NCI-H446 treated with DMSO at 0.1 percent for 48 hours (cell line): ENCODE results near the gene FRAT2.
A peak's percentile ranks its signal among the peaks of the same experiment; 100 is the strongest.

ENCODE experiments used
- DNase-seq: peaks from one replicate; lab custom pipeline; 2025; lab: John Stamatoyannopoulos, UW

Gene FRAT2, protein sequence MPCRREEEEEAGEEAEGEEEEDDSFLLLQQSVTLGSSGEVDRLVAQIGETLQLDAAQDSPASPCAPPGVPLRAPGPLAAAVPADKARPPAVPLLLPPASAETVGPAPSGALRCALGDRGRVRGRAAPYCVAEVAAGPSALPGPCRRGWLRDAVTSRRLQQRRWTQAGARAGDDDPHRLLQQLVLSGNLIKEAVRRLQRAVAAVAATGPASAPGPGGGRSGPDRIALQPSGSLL

DNA sequence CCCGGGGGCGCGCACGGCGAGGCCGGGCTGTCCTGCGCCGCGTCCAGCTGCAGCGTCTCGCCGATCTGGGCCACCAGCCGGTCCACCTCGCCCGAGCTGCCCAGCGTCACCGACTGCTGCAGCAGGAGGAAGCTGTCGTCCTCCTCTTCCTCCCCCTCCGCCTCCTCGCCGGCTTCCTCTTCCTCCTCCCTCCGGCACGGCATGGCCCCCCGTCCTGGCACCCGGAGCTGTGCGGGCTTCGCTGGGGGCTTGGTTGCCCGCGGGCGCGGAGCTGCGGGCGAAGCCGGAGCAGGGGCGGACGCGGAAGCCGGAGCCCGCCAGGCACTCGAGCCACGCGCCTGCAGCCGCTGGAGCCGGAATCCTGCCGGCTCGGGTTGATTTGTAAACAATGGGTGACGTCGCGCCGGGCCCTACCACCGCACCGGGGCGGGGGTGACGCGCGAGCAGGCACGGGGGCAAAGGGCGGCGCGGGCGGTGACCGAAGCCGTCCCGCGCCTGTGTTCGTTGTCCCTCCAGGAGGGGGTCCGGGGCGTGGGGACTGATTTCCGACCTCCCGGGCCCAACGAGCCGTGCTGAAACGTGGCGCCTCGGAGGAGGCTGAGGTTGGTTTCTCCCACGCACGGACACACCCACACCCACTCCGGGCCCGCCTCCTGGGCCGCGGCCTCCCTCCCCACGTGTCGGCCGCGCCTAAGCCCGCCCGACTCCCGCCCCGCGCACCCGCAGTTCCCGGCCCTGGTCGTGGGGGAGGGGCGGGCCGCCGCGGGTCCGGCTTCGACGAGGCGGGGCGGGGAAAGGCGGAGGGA lies at the start of gene FRAT2:
Gene FRAT2, minus strand, starts transcription at position 360 of the 806 bp plus-strand sequence. Its CDS starts 157 bp downstream, at position 203.
- peak; percentile 51 for DNase-seq

DNA sequence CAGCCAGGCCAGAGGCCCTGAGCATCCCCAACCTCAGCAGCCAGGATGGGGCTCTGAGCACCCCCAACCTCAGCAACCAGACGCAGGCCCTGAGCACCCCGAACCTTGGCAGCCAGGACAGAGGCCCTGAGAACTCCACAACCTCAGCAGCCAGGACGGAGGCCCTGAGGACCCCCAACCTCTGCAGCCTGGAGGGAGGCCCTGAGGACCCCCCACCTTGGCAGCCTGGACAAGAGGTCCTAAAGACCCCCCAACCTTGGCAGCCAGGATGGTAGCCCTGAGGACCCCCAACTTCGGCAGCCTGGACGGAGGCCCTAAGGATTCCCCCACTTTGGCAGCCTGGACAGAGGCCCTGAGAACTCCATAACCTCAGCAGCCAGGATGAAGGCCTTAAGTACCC lies 49.6 kb upstream of the FRAT2 start:
- DNase-seq = no peak

DNA sequence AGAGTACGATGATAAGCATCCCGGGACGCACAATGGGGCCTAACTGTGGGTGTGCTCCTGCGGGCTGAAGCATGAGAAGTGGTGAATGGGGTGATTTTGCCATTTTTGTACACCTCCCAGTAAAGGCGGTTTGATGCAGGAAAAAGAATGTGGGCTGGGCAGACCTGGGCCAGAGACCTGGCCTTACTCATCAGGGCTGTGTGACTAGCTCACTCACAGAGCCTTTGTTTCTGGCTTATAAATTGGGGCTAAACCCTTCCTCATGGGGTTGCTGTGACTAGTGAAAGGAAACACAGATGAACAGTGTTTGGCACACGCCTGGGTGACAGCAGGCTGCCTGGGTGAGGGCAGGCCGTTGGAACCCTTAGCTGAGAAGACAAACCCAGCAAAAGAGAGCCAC lies 48.6 kb upstream of the FRAT2 start:
- no peak for DNase-seq

DNA sequence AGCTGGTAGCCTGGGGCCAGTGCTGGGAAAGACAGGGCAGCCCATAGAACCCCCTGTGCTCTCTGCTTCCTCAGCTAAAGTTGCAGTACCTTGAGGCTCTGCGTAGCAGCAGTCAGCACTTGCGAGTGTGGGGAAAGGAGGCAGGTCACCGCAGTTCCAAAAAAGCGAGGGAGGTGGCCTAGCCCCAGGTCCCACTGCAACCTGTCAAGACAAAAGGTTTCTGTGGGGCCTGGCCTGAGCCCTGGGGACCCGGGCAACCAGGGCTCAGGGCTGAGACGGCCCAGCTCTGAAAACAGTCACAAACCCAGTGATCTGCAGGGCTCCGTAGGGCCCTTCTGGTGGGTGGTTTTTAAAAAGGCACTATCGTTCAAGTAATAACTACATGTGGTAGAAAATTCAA lies 47.1 kb upstream of the FRAT2 start:
- no peak for DNase-seq

DNA sequence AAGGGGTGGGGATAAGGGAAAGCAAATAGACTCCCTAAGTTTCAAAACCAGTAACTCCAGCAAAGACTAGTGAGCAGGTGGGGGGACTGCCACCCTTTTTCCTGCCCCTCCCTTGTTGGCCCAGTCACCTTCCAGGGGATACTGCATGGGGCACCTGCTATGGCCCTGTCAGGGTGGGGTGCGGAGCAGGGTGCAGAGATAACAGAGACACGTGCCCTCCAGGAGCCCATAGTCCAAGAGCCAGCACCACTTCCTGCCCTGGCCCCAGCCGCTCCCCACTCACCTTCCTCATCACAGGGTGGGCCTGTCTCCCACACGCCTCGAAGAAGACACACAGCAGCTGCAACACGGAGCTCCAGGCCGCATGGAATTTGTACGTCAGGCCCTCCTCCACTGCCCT lies 46.0 kb upstream of the FRAT2 start:
- no peak for DNase-seq

DNA sequence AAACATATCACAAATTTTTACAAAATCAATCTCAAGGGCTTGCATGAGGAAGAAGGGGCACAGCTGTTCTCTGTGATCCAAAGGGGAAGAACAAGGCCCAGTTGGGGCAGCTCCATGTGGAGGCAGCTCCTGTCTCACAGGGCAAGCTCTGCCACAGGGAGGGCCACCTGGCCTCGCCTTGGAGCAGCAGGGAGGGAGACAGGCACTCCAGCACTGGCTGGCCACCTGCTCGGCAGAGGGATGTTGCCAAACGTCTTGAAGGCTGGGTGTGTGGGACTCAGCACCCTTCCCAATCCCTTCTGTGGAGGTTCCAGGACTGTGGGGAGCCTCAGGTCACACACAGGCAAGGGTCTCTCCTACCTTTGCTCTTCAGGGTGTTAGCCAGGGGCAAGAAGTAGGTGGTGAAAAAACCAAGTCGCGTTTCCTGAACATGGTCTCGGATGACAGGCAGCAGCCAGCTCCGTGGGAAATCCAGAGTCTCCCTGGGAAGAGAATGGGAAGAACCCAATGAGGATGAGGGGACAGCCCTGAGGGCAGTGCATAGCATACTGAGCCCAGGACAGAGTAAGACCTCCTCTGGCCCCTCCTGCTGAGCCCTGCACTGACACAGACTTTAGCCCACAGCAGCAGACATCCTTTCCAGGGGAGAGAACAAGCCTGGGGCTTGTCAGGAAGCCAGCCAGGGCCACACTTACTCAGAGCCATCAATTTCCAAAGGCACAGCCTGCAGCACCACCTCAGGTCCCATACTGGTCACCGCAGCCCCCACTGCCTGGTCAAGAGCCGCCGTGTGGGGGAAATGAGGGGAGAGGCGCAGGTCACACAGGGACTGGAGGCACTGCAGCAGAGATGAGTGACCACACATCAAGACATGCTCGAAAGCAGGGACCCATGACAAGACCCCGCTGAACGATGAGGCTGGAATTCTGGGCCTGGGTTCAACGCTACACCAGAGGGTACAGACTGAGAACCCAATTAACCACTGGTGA lies 44.7 kb upstream of the FRAT2 start:
- DNase-seq = no peak

DNA sequence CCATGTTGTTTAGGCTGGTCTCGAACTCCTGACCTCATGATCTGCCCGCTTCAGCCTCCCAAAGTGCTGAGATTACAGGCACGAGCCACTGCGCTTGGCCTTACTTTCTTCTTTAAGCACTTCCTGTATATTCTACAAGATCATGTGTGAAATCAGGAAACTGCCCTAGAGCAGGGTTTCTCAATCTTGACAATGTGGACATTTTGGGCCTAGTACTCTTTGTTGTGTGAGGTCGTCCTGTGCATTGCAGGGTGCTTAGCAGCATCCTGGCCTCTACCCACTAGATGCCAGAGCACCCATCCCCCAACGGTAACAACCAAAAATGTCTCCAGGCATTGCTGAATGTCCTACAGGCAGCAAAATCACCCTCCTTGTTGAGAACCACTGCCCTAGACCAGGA lies 41.9 kb upstream of the FRAT2 start:
- DNase-seq = no peak

DNA sequence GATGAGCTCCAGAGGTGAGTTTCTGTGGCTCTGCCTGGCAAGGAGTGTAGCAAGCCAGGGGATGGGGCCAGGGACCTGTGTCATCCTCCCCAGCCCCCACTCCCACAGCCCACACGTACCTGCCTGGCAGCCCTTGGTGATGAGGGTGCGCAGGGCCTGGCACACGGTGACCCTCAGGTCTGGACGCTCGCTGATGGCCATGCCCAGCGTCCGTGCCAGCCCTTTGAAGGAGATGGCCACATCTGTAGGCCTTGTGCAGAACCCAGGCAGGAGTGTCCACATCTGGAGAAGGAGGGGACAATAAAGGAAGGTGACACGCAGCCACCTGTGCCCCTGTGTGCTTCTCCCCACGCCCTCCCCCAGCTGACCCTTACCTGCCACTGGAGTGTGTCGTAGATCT lies 38.9 kb upstream of the FRAT2 start:
- no peak for DNase-seq

DNA sequence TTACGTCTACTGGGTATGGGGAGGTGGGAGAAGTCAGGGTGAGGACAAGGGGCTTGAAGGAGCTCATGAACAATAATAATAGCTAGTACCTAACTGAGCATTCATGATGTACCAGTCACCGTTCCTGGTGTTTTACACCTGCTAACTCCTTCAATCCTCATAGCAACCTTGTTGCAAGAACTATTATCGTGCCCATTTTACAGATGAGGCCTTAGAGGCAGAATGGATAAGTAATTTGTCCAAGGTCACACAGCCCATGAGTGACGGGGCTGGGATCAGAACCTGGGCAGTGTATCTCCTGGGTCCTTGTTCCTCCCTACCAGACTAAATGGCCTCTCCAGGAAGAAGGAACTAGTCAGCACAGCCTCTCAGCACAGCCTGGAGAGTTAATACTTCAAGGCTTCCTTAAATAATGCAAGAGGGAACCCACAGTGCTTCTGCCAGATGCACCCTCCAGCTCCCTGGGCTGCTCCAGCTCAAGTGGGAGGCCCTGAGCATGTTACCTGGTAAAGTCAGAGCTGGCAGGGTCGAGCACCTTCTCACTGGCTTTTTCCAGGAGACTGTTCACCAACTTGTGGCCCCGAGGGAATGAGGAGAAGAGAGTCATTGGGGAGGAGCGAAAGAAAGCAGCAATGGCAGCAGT lies 37.8 kb upstream of the FRAT2 start:
- no peak for DNase-seq

DNA sequence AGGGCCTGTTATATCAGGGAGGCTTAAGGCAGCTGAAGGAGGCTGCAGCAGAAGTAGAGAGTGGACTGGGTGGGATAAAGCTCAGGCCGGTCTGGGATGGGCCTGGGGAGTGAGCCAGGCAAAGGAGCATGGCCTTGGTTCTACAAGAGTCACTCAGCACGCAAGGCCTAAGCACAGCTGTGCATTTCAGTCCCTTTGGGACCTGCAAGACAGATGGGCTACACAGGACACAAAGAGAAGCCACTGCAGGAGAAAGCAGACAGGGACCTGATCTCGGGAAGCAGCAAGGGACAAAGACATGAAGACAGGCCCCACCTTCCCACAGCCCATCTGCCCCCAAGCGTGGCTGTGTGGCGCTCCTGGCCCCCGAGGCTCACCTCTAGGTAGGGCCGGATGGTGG lies 37.2 kb upstream of the FRAT2 start:
- no peak for DNase-seq

DNA sequence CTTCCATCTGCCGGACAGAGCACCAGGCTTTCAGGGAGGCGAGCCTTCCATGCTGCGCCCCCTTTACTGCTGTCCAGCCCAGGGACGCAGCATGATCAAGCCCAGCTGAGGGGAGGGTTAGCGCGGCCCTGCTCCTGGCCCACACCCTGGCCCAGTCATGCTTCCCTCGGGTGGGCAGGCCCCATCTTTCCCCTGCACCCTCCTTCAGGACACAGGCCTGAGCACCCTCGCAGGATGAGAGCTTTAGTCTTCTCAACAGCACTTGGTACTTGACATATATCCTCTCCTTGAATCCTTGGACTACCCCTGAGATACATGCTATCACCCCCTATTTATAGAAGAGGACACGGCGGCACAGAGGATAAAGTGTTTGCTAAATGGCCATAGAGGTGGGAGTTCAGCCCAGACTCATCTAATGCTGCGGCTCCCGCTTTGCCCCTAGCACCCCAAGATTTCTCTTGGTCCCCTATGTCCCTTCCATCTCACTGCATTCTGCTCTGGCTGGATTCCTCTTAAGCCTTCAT lies 32.7 kb upstream of the FRAT2 start:
- DNase-seq = no peak

DNA sequence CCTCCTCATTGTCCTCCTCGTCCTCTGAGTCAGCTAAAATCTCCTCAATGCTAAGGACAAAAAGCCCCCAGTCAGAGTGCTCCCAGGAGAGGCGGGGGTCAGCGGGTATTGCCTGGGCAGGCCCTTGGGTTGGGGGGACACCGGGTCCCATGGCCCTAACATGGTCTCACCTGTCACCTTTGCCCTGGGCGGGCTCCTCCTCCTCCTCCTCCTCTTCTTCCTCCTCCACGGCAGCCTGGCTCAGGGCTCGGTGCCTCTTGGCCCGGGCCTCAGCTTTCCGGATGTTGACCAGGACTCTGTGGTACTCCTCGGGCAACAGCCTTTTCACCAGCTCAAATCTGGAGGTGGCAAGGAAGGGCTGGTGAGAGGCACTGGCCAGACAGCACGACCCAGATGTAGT lies 32.0 kb upstream of the FRAT2 start:
- no peak for DNase-seq

DNA sequence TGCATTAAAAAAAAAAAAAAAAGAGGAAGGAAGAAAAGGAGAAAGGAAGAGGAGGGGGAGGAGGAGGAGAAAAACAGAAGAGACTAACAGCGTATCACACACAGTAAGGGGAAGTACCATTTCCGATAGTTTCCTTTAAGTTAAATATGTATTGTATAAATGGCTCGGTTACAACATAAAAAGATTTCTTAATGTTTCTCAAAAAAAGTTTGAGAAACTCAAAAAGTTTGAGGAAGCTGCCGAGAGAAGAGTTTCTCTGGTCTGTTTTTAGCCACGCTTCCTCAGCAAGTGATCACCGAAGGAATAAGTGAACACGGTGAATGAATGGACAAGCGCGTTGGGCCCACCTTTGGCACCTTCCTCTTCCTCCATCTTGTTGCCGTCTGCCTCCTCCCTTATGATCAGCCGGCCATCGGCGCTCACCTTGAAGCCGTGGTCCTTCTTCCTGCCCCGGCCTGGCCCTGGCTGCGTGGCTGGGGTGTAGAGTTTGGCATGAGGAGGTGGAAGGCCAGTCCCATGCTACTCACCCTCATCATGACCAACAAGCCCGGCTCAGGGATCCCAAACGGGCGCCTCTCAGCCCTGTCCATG lies 31.3 kb upstream of the FRAT2 start:
- no peak for DNase-seq

DNA sequence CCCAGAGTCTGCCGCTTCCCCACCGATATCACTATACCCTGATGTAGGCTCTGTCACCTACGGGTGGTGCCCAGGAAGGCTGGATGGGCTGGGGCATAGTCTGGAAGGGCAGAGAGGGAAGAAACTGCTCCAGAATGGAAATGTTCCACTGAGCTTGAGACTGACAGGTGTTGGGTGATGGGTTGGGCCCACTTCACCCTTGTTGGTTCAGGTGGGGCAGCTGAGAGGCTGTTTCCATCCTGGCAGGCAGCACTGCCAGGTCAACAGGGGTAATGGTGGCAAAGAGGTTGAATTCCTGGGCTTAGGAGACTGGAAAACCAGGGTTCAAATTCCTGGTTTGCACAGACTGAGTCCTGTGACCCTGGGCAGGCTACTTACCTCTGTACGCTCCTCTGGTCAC lies 28.5 kb upstream of the FRAT2 start:
- DNase-seq = no peak

DNA sequence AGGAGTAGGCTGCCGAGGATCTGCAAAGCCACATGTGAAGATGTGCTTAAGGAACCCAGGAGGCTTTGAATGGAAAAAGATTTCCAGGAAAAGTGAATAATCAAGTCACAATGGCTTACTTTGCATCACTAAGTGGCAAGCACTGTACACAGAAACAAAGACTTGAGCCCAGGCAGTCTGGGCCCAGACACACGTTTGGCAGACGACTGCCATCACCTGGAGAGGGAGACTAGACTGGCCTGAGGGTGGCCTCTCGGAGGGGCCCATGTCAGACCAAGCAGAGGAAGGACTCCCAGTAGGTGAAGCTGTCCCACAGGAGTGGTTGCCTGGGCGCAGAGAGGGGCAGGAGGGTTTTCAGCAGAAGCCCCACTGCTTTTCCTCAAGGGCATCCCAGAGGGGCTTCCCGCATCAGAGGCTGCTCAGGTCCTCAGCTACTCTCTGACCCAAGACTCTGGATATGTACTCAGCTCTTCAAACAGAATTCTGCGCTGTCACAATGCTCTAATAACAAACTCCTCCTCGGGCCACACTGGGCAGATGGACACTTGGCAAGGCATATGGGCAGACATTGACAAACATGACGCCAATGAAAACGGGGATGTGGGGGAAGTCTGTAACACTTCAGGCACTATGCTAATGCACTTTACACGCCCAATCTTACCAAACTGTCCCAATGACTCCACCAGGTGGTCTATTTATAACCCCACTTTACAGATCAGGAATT lies 27.9 kb upstream of the FRAT2 start:
- no peak for DNase-seq

DNA sequence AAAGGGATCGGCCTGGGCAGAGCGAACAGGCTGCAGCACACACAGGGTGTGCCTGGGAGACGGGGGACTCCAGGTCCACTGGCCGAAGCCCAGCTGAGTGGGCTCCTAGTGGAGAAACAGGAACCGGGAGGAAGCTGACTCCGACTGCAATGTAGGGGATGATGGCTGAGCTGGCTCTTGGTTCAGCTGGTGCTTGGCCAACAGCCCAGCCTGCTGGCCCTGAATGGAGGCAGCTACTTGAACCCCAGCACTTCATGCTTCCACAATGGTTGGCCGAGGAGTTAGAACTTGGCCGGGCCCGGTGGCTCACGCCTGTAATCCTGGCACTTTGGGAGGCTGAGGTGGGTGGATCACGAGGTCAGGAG lies 27.0 kb upstream of the FRAT2 start:
- no peak for DNase-seq

DNA sequence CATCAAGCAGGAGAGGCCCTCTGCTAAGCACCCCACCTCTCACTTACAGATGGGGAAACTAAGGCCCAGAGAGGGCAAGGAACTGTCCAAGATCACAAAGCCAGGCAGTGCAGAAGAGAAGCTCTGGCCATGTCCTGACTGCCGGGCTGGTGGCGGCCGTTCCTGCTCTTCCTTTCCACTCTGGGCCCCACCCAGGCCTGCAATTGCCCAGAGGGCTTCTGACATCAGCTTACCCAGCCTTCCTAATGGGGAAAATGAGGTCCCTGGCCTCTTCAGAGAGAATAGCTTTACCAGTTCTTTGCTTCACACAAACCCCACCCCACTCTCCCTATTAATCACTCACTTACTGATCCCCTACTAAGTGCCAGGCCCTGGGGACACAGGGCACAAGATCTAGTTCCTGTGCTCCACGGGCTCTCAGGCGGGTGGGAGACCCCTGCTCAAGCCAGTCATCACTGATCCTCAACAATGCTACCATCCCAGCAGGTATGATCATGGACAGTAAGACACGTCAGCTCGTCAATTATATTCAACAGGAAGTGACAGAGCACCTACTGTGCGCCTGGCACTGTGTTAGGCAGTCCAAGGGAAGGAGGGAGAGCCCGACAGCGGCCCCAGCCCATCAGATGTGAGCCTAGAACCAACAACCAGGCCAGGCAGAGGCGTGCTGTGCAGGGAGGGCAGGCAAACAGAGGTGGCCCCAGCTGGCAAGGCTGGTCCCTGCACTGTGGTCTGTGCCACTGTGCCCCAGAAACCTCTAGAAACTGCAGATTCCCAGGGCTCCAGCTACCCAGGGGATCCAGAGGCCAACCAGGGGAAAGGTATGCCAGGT lies 26.4 kb upstream of the FRAT2 start:
- DNase-seq = no peak

DNA sequence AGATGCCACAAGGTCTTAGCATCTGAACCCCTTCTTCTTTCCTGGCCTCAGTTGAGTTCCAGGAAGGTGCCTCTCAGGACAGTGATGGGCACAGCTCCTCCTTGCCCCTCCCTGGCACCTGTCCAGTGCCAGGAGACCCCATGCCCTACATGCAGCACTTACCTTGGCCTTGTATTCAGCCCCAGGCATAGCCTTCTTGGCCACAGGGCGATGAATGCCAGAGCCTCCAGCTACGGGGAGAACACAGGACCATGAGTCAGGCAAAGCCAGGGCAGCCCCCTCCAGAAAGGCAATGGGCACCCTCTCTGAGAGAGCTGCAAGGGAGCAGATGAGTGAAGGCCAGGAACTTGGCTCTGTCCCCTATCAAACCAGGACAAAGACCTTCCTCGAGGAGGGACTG lies 24.3 kb upstream of the FRAT2 start:
- no peak for DNase-seq

DNA sequence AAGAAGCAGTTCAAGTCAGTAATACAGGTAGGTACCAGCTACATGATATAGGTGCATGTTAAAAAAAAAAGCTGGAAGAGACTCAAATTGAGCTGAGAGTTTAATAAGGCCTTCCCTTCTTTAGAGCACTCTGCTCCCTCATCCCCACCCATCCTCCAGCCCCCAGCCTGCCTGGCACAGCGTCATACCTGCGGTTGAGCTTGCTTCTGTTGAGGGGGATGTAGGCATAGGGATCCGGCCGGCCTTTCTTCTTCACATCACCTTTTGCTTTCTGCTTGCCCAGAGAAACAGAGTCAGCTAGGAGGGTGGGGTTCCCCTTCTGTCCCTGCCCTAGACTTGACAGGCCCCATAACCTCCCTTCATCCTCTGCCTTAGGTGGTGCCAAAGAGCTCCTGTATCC lies 23.8 kb upstream of the FRAT2 start:
- DNase-seq = no peak

DNA sequence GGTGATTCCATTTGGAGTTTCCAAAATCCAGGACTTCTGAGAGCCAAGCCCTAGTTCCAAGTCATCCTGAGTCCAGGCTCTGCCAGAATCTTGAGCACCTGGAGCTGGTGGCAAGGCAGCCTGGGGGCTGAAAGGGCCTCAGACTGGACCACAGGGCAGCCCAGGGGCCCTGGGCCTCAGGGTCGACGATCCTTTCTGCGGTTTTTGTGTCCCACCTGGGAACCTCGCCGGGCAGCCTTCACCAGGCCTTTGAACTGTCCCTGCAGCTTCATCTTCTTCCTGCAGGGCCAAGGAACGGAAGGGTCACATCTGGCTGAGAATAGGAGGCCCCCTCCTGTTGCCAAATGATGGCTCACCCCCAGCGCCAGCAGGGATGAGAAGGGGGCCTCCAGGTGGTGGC lies 22.4 kb upstream of the FRAT2 start:
- no peak for DNase-seq
